ENCODE results near the gene DBX2.

GRCh38 chr12:45077251-45077650 is 26.4 kb upstream of the DBX2 start:
- TF ChIP-seq CTCF (conservative IDR thresholded peaks at IDR 0.05; ENCODE audit: low read length) (no peak), EZH2phosphoT487 (IDR thresholded peaks at IDR 0.05; ENCODE audit: borderline replicate concordance, low read depth, low read length) (no peak)

All from OCI-LY7 (cell line).